Stimulated activated CD4-positive, alpha-beta T cell treated with anti-CD3 and anti-CD28 coated beads, Interleukin-12 subunit alpha, Interleukin-12 subunit beta, amount 100 ng/mL, for 48 hours (primary cell): Measurements from ENCODE around the gene FAM3A.
A peak's percentile ranks its signal among the peaks of the same experiment; 100 is the strongest.

Experiments
- DNase-seq, 3 donors: peaks; one replicate each; pipeline ENCODE4 v3.0.0-alpha.2; 2020; ENCODE audit warnings: low read depth in 2 of 3, low spot score in 1 of 3

The FAM3A gene

DNA sequence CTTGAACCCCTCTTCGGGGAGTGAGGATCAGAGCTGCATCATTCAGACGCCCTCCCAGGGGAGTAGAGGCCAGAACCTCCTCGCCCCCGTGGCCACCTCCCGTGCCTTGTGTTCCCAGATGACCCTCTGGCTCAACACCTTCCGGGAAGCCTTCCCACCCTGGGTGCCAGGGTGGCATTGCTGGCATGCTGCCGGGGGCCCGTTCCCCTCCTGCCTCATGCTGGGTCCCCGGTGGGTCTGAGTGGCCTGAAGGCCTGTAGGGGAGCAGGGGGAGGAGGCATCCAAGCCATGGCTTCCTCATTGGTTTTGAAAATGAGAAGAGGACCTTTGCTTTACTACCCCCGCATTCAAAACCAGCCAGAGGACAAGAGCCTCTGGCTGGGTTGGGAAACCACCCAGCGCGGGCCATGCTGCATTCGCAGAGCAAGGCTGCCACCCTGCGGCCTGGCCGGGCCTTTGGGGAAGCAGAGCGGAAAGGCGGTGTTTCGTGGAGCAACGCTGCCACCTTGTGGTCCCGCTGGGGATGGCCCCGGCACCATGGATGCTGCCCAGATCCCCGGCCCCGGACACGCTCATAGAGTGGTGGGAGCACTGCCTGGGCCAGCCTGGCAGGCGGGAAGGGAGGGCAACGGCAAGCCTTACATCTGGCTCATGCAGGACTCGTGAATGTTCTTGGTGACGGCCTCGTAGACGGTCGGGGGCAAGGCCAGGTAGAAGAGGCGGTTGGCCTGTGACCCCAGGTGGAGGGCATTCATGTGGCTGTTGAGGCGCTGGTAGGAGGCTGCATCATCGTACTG is 18.7 kb upstream of the FAM3A start:
- DNase-seq, result peak; percentile 78 to 92 (median 78)

DNA sequence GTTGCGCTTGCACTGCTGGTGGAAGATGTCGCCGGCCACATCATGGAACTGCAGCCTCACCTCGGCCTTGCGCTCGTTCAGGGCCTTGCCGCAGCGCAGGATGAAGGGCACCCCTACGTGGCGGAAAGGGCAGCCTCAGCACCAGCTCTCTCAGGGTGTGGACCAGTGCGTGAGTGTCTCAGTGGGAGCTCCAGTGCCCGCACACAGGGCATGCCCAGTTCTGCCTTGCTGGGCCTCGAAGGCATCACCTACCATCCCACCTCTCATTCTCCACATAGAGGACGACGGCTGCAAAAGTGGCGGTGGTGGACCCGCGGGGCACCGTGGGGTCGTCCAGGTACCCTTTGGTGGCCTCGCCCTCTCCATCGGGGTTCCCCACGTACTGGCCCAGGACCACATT is 16.7 kb upstream of the FAM3A start:
- DNase-seq, result no peak

DNA sequence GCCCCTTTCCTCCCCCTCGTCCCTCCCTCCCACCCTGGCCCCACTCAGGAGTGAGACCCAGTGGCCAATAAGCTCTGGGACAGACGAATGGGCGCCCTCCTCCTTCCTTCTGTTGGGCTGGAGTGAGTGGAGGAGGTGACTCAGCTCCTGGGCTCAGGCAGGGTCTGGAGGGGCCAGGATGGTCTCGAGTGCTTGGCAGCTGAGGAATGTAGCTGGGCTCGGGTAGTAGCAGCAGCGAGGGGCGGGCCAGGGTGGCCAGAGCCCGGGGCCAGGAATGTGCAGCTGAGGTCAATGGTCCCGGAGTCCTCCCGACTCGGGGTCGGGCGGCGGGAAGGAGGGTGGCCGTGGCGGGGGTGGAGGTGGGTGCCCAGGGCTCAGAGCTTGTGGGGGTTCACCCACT is 15.6 kb upstream of the FAM3A start:
- no peak for DNase-seq

DNA sequence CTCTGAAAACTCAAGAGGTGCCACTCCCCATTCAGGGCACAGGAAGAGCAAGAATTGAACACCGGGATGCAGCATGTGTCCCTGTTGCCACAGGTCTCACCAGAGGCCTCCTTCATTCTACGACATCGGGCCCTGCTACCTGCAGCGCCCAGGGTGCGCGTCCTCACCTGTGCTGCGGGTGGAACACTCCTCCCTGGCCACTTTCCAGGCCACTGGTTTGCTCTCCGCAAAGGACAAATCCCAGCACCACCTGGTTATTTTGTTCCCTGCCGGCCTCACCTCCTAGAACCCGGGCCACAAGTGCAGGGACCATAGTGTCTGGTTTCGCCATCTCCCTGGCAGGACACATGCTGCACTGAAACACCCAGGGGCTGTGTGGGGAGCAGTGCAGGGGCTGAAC is 14.3 kb upstream of the FAM3A start:
- DNase-seq, result no peak

DNA sequence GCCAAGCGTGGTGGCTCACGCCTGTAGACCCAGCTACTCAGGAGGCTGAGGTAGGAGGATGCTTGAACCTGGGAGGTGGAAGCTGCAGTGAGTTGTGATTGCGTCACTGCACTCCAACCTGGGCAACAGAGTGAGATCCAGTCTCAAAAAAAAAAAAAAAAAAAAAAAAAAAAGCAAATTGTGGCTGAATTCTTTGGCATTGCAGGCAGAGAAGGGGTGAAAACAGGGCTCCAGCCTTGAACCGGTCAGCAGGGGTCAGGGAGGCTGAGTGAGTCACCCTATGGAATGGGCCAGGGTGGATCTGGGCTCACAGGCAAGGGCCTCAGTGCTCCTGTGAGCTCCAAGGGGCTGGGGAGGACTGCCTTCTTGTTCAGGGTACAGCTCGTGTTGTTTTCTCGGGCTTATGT is 13.2 kb upstream of the FAM3A start:
- no peak for DNase-seq

DNA sequence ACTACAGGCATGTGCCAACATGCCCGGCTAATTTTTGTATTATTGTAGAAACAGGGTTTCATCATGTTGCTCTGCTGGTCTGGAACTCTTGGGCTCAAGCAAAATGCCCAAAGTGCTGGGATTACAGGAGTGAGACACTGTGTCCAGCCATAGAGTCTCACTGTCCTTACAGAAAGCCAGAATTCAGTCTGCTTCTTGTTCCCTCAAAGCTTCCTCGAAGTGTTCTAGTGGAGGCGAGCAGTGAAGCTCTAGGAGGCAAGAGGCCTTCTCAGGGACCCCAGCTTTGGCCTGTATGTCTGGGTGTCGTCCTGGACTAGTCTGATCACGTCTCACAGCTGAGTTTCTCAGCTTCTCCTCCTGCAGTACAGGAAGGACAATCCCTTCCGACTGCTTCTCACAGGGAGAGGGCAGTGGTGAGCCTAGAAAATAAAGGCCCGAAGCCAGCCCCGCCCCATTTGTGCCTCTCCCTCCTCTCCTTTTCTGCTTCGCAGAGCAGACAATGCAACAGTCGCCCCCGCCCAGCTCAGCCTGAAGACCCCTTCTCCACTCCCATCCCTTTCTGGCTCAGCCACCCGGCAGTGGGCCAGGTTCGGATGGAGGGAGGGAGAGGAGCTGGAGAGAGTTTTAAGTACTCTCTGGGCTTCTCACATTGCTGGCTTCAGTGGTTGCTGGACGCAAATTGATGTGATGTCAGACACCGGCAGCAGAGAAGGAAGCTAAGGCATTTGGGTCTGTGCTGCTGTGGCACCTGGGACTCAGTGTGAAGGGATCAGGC is 11.1 kb upstream of the FAM3A start:
- DNase-seq, result peak in 2 of 3 donors; percentile 48 to 51

DNA sequence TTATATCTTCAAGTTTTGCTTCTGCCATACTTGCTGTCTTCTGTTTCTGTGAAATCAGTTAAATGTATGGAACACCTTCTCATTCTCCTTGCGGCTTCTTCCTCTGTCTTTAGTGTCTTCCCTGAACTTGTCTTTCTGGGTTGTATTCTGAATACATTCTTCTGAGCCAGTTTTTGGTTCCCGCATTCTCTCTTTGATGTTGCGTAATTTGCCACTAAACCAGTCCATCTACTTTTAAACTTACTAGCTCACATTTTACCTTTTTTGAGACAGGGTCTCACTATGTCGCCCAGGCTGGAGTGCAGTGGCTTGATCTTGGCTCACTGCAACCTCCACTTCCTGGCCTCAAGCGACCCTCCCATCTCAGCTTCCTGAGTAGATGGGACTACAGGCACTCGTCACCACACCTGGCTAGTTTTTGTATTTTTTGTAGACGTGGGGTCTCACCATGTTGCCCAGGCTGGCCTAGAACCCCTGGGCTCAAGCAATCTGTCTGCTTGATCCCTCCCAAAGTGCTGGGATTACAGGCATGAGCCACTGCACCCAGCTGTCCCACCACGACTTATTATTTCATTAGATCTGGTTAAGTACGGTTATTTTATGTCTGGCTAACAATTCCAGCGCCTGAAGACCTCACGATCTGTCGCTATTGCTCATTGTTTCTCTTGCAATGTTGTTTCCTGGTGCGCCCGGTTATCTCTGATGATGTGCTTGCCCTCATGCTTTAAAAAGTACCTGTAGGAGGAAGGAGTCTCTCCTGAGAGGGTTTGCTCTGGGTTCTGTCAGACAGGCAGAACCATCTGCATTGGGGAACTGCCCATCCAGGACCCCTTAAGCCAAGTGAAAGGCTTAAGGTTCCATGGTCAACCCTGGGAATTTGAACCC is 9.8 kb upstream of the FAM3A start:
- DNase-seq, result no peak

DNA sequence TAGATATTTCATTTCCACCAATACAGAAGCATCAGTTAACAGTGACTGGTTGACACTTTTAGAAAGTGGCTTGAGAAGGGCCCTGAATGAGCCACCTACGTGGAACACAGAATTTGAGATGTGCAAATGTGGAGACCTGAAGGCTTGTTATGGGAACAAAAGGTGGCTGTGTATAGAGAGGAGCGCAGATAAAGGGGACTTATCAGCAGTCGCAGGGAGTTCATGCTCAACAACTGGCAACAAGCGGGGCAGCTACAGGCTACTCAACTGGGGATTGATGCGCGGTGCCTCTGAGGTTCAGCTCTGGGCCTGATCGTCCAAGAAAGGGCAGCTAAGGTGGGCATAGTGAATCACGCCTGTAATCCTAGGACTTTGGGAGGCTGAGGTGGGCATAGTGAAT is 3.4 kb upstream of the FAM3A start:
- no peak for DNase-seq

DNA sequence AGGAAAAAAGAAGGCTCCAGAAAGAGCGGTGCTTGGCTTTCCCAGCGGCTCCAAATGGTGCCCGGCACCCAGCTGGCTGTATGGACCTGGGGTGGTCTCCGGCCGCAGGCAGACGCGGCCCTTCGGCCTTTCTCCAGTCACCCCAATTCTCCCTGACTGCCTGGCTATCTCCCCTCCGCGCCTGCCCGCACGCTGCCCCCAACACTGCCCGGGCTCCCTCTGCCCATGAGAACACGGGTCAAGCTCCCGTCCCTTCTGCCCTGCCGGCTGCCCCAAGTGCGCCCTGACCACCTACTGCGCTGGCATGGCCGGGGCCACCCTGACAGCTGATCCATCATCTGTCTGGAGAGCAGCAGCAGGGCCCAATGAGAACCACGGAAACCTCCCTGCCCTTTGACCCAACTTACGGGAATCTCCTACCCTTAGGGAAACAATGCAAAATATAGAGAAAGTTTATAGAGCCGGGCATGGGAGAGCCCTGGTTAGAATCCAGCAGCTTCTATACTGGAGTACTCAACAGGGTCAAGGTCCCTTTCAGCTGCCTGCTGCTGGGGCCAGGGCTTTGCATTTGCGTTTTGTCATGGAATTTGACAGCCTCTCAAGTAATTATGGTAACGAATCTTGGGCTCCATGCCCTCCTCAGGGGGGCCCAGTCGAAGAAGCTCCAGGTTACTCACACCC is 1.2 kb upstream of the FAM3A start:
- DNase-seq, result no peak

DNA sequence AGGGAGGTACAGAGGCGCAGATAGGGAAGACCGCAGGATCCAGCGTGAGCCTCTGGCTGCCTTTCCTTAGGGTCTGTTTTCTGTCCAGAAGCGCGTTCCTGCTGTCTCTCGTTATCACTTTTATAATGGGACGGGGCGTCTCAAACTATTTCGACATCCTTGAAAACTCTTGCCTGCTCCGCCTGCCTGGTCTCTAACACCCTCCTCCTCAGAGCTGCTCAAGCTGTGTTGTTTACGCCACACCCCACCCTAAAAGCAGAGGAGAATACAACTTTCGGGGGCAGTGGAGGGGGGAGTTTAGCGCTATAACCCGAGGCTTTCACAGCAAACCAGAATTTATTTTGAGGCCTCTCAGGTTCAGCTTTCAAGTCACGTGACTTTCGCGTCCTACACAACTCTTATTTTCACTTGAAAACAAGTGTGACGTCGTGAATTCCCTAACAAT is 646 bp upstream of the FAM3A start:
- DNase-seq, result no peak

DNA sequence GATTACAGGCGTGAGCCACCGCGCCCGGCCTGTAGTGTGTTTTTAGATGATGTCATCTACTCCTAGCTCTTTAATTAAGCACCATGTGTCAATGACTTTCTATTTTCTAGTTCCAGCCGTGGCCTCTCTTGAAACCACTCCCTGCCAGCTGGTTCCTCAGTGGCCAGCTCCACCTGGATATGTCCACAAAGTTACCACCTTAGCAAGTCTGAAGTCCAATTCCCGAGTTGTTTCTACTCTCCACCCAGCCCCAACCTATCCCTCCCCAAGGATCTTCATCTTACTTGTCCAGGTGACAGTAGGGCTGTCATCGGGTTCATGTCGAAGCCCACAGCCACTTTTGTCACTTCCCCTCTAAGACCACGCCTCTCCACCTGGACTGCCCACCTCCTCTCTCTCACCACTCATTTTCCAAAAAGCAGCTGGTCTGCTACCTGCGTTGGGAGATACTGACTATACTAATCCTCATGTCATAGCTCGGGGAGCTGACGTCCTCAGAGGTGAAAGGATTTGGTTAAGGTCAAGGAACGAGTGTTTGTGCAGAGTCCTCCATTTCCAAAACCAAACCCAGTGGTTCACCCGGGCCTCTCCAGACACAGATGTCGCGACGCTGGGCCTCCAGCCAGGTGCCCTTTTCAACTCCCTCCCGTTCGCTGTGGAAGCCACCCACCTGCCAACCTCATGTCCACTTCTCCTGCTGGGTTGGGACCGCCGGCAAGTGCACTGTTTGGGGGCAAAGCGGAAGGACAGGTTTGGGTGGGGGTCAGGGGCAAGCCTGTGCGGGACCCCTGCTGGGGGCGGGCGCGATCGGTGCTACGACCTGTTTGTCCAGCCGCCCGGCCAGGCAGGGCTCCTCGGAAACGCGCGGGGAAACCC is 704 bp downstream of the FAM3A start:
- no peak for DNase-seq

DNA sequence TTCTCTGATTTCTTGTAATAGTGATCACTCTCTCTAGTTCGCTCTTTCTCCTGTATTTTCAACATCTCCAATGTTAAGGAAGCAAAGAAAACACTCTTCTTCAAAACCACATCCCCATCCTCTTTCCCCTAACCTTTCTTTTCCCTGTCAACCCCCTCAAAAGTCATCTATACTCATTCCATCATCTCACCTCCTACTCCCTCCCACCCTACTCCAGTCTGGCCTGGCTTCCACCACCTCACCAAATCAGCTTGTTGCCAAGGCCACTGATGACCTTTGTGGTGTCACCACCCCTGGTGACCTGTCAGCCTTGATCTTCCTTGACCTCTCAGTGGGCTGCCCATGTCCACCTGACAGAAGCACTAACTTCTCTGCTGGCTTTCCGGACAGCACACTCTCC is 2.3 kb downstream of the FAM3A start:
- DNase-seq, result no peak

DNA sequence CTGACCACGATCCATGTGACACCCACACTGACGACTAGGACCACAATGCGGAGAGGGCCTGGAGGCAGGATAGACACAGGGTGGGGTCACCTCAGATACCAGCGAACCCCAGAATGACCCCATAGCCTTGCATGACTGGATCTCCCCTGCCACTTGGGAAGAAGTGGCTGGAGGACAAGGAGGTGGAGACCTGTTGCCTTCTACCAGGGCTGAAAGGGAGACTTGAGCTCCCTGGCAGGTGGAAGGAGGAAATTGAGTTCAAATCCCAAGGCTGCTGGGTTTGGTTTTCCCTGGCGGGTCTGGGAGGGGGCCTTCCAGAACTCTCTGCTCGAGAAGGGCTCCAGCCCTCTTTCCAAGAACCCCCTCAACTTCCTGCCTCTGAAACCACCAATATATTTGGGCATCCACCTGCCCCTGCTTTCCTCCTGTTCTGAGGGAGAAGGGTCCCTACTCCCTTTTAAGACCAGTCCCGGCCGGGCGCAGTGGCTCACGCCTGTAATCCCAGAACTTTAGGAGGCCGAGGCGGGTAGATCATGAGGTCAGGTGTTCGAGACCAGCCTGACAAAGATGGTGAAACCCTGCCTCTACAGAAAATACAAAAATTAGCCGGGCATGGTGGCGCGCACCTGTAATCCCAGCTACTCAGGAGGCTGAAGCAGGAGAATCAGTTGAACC is 3.0 kb downstream of the FAM3A start:
- no peak for DNase-seq

DNA sequence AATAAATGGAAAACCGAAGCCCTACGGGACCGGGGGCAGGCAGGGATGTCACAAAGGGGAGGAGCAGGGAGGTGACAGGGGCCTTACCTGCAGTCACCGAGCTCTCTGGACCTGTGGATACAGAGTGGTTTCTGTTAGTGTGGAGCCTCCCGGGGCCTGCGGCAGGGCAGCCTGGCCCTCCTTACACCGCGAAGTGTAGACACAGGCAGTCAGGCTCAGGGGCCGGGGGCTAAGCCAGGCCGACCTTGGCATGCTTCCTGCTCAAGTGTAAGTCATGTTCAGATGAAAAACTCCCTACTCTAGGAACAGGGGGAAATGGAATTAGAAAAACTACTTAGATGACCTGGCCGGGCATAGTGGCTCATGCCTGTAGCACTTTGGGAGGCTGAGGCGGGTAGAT is 4.3 kb downstream of the FAM3A start:
- DNase-seq, result no peak

DNA sequence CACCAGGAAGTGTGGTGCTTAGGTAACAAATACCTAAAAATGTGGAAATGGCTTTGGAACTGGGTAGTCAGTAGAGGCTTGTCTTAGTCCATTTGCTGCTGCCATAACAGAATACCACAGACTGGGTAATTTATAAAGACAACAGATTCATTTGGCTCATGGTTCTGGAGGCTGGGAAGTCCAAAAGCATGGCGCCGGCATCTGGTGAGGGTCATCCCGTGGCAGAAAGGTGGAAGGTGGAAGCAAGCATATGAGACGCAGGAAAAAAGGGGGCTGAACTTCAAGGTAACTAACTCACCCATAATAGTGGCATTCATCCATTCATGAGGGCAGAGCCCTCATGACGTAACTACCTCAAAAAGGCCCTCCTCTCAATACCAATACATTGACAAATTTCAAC is 6.6 kb downstream of the FAM3A start:
- no peak for DNase-seq

DNA sequence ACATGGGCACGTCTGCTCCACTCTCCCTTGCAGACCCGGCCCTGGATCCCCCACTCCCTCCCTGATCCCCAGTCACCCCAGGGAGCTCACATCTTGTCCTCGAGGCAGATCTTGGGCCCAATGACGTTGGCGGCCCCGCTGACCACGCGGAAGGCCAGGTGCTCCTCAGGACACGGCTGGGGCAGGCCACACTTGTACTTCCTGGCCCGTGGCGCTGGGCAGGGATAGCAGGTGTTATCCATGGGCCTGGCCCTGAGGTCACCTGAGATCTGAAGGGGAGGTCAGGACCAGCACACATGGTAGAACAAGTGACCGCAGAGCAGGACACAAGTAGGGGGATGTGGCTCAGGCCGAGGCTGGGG is 7.7 kb downstream of the FAM3A start:
- no peak for DNase-seq

DNA sequence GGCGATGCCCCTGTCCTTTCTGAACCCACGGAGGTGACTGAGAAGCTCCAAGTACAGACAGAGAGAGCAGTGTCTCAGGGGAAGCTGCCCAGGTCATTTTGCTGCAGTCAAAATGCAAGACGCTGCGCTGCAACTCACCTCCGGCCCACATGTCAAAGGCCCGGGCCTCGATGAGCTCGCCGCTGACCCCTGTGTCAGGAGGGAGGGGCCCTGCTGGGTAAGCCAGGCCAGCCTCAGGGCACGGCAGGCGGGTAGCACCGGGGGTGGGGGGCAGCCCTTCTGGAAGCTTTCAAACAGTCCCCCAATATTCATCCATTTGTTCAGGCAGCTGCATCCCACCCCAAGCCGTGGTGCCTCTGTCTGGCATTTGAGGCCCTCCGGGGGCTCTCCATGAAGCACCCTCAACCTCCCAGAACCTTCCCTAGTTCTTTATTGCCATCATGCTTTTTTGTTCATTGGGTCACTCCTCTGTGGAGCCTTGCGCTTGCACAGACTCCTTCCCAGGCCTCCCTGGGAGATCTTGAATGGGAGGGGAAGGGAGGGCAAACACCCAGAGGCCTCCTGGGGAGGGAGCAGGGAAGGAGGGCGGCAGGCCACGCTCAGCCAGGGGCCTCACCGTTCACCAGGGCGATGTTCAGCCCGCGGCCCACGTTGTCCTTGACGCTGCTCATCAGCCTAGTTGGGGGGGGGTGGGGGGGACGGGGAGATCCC is 8.2 kb downstream of the FAM3A start:
- no peak for DNase-seq

DNA sequence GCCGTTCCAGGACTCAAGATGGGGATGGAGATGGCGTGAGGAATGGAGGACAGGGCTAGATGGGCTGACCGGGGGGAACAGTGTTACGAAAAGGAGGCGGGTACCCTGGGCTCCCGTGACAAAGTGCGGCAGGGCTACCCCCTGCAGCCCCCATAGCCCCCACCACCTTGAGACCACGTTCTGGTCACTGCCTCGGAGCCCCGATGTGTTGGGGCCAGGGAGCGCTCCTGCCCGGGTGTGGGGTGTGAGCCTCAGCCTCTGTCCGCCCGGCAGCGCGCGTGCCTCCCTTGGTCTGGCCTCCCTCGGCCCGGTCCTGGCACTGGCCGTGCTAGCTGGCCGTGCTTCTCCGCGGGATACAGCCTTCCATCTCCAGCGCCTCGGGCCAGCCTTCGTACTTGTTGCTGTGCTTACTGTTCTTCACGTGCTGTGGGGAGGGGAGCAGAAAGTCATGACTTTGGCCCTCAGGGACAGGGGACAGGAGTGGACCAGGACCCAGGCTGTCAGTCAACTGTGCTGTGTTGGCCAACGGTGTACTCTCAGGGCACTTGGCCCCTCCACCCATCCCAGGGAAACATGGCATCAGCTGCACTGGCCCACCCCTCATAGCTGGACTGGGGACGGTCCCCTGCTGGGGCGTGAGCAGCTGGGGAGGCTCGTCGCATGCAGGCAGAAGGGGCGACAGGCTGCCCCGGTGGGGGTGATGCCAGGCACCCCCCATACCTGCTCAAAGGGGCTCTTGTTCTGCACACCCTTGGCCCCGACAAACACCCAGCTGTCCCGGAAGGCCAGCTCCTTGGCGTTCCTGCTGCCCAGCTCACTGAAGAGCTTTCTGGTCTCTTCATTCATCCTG is 9.3 kb downstream of the FAM3A start:
- DNase-seq, result no peak
